Heart left ventricle (tissue), 16 donors: ENCODE measurements around the gene MED12L. TPM values are rescaled to one million over a fixed set of nuclear protein-coding genes. Genes with fewer than 3 reads are reported as not detected.

ENCODE experiments used
- ATAC-seq, 4 donors: fragments of 200-7000 bp; cut with Tn5 transposase; one replicate each; pipeline ENCODE4 v1.9.1; 2020 to 2022; ENCODE audit warnings: moderate library complexity in 4 of 4, mild to moderate bottlenecking in 3 of 4, moderate number of reproducible peaks in 1 of 4
- DNase-seq, 5 donors: peaks; one replicate each; pipeline ENCODE4 v3.0.0-alpha.2; 2020
- H3K27ac ChIP-seq, 12 donors: fragments of 200-600 bp; sonication (generic) in 4 of 12; one replicate each; pipeline versions ENCODE4 v1.5.0 to v1.8.0; 2016 to 2022; ENCODE audit warnings: mild to moderate bottlenecking in 2 of 12
- H3K27me3 ChIP-seq, 9 donors: fragments of 200-600 bp; sonication (generic) in 2 of 9; one replicate each; pipeline versions ENCODE4 v1.5.1 to v1.8.0; 2016 to 2022; ENCODE audit warnings: mild to moderate bottlenecking in 3 of 9
- H3K36me3 ChIP-seq, 9 donors: fragments of 200-600 bp; sonication (generic) in 2 of 9; one replicate each; pipeline versions ENCODE4 v1.5.0 to v1.8.0; 2018 to 2022; ENCODE audit warnings: mild to moderate bottlenecking in 2 of 9
- H3K4me1 ChIP-seq, 12 donors: fragments of 200-600 bp; sonication (generic) in 4 of 12; one replicate each; pipeline versions ENCODE4 v1.5.0 to v1.8.0; 2016 to 2022; ENCODE audit warnings: mild to moderate bottlenecking in 3 of 12
- H3K4me3 ChIP-seq, 12 donors: fragments of 200-600 bp; sonication (generic) in 4 of 12; one replicate each; pipeline versions ENCODE4 v1.5.0 to v1.8.0; 2017 to 2022; ENCODE audit warnings: mild to moderate bottlenecking in 9 of 12, moderate library complexity in 4 of 12
- H3K9me3 ChIP-seq, 12 donors: fragments of 200-600 bp; sonication (generic) in 4 of 12; one replicate each; pipeline versions ENCODE4 v1.5.0 to v1.8.0; 2016 to 2022; ENCODE audit warnings: mild to moderate bottlenecking in 1 of 12
- CTCF ChIP-seq, 12 donors: fragments of 200-600 bp; sonication (generic) in 4 of 12; IDR thresholded peaks; one replicate each; pipeline versions ENCODE4 v1.5.0 to v1.8.0; 2018 to 2022; ENCODE audit warnings: antibody characterized with exemption in 12 of 12, mild to moderate bottlenecking in 5 of 12
- POLR2A ChIP-seq, 2 donors: fragments of 450-650 bp; IDR thresholded peaks; one replicate each; pipeline ENCODE4 v1.6.1; 2017; ENCODE audit warnings: antibody characterized with exemption in 2 of 2, mild to moderate bottlenecking in 2 of 2, moderate library complexity in 2 of 2
- WGBS, 4 donors: extraction: QIAGEN DNeasy Blood & Tissue Kit in 2 of 4; methylation state at CpG; one replicate each; pipeline versions ENCODE4 v1.1.5 to v1.1.7; 2013 to 2018; 5-methylcytosine and 5-hydroxymethylcytosine counted together
- intact Hi-C, 10 donors: fragments of 100-400 bp; cut with DNase I; formaldehyde crosslinking; loops; one replicate each; pipeline versions ENCODE4 v1.11.1 to v1.14.2; 2022
- polyA plus RNA-seq, 2 donors: library from polyadenylated mRNA; stranded (reverse); fragments of 200-250 nt; gene quantifications; one replicate each; pipeline ENCODE4 v1.2.3, GENCODE V29; 2013
- total RNA-seq, 9 donors: library from RNA; depleted of rRNA in 2 of 9; stranded (reverse); fragments of >200 nt in 2 of 9; fragmentation: NEBNext Ultra II Directional in 3 of 9; extraction: Animal tissue kit (Norgen Biotek cat#: 25700) in 3 of 9; gene quantifications; one replicate each; pipeline versions ENCODE4 v1.1.0 to v1.2.4, GENCODE V29; 2016 to 2023
- donor health status: ischemic (EF 13 %, LVEDD 7.1; RV severe dilation, severe dysfunction).
- donor health status: healthy with polysubstance abuse.
- donor health status: DM: no; HTN: yes; CAD: no.
- donor health status: DM: no; HTN: no; CAD: no.
- donor health status: ischemic (EF 25% LVEDD 6.9; RV normal size, moderate dysfunction).
- donor health status: ischemic (EF 25% LVEDD 5.7; RV mildly dilated, moderate dysfunction).
- donor health status: healthy.
- donor health status: DM: yes; HTN: yes; CAD: no.
- donor health status: ischemic (EF 35%, LVEDD 5.7; RV mildly dilated, moderate dysfunction).
- donor health status: nonischemic (EF 11% LVEDD 7.7; RV severe dilation, severe dysfunction).
- donor health status: DM: yes; HTN: yes; CAD: no.
- donor health status: PGD.
- donor health status: ischemic (EF 29% LVEDD 5.4; RV normal size, mild dysfunction).
- donor health status: nonischemic (EF 23%, LVEDD 6.1; RV moderate dilation, normal function).

MED12L gene
- total and polyA plus RNA-seq, 11 donors = 0.06 to 2.1 (median 0.39) TPM

- TF ChIP-seq POLR2A (IDR thresholded peaks at IDR 0.05) = no peak
- TF ChIP-seq CTCF (IDR thresholded peaks at IDR 0.05) = no peak
- DNase-seq (no peak), ATAC-seq (no peak)
- no peaks in the 10 kb centered on the region for H3K9me3 ChIP-seq
- H3K4me1 ChIP-seq = peaks cover 0 to 8% (median 0%) of the 10 kb centered on the region in 12 donors
- no peak overlapping the region for H3K4me3 ChIP-seq
- H3K36me3 ChIP-seq = no peaks in the 10 kb centered on the region
- H3K27me3 ChIP-seq = no peaks in the 10 kb centered on the region
- no peak overlapping the region for H3K27ac ChIP-seq
- intact Hi-C loops = no loop called here
Observed at GRCh38 chr3:151307131-151307530, 221.7 kb downstream of the MED12L start.

- Histone ChIP-seq H3K27me3 (no peaks in the 10 kb centered on the region), H3K4me3 (no peak overlapping the region), H3K36me3 (no peaks in the 10 kb centered on the region), H3K9me3 (no peaks in the 10 kb centered on the region), H3K4me1 (peaks cover 0 to 8% (median 0%) of the 10 kb centered on the region in 12 donors), H3K27ac (no peak overlapping the region)
- WGBS, 4 donors = 91 to 100% (median 95%) methylated on average over 1 of the region's 1 CpG
- no peak for TF ChIP-seq POLR2A (IDR thresholded peaks at IDR 0.05)
- TF ChIP-seq CTCF (IDR thresholded peaks at IDR 0.05) = no peak
- intact Hi-C loops = no loop called here
- ATAC-seq = no peak
- DNase-seq = no peak
Observed at GRCh38 chr3:151307583-151308488, 222.4 kb downstream of the MED12L start.

GRCh38 chr3:151309566-151309965 lies 224.1 kb downstream of the MED12L start:
- intact Hi-C loops = no loop called here
- H3K4me1 ChIP-seq = peaks cover 0 to 8% (median 0%) of the 10 kb centered on the region in 12 donors
- no peaks in the 10 kb centered on the region for H3K9me3 ChIP-seq
- WGBS, 4 donors = 96 to 100% (median 99%) methylated on average over 2 of the region's 2 CpGs
- DNase-seq (no peak), ATAC-seq (no peak)
- no peaks in the 10 kb centered on the region for H3K27me3 ChIP-seq
- no peaks in the 10 kb centered on the region for H3K36me3 ChIP-seq
- H3K4me3 ChIP-seq = no peak overlapping the region
- H3K27ac ChIP-seq = no peak overlapping the region
- no peak for TF ChIP-seq POLR2A (IDR thresholded peaks at IDR 0.05)
- TF ChIP-seq CTCF (IDR thresholded peaks at IDR 0.05) = no peak

GRCh38 chr3:151312972-151313371 lies 227.5 kb downstream of the MED12L start:
- no peak for ATAC-seq

More at GRCh38 chr3:151312972-151313371, 227.5 kb downstream of the MED12L start:
- DNase-seq = no peak
- Histone ChIP-seq H3K4me3 (no peak overlapping the region), H3K27me3 (no peaks in the 10 kb centered on the region), H3K36me3 (no peaks in the 10 kb centered on the region), H3K27ac (no peak overlapping the region), H3K4me1 (no peaks in the 10 kb centered on the region), H3K9me3 (no peaks in the 10 kb centered on the region)
- intact Hi-C loops = no loop called here
- WGBS, 4 donors = 92 to 98% (median 95%) methylated on average over 3 of the region's 3 CpGs
- TF ChIP-seq CTCF (IDR thresholded peaks at IDR 0.05) (no peak), POLR2A (IDR thresholded peaks at IDR 0.05) (no peak)
